PC-3 (cell line): ENCODE measurements around the gene BAIAP2L2. TPM values are rescaled to one million over a fixed set of nuclear protein-coding genes. Genes with fewer than 3 reads are reported as not detected.

Experiments
- ATAC-seq: fragments of 200-7000 bp; cut with Tn5 transposase; 2 replicates; pipeline ENCODE4 v1.9.1; 2020; ENCODE audit warnings: mild to moderate bottlenecking, moderate library complexity
- BruUV-seq: library from RNA; stranded (reverse); fragments of 400-500 nt; replicated peaks from 2 replicates; lab custom pipeline; 2021; lab: Mats Ljungman, UMichigan
- CTCF ChIA-PET: fragments of 300-600 bp; sonication (Branson Sonifier 250); formaldehyde crosslinking; loops from one replicate; lab custom pipeline; 2022; ENCODE audit warnings: antibody characterized with exemption; lab: Charles Lee
- POLR2A ChIA-PET: fragments of 300-600 bp; sonication (Branson Sonifier 250); formaldehyde crosslinking; loops from one replicate; lab custom pipeline; 2022; ENCODE audit warnings: antibody characterized with exemption; ENCODE audit not compliant: unreplicated experiment; lab: Charles Lee
- DNase-seq: peaks from one replicate; pipeline ENCODE4 v3.0.0-alpha.2; 2015
- H2AFZ ChIP-seq: fragments of 300-600 bp; sonication (generic); 2 replicates; pipeline ENCODE4 v1.6.0; 2016; ENCODE audit warnings: antibody characterized with exemption, low read length
- H3F3A ChIP-seq: fragments of 300-600 bp; sonication (generic); one replicate; pipeline ENCODE4 v1.6.0; 2017; ENCODE audit warnings: antibody characterized with exemption, low read length, control low read depth, mild to moderate bottlenecking; ENCODE audit not compliant: unreplicated experiment
- H3K27ac ChIP-seq: fragments of 300-600 bp; sonication (generic); 2 replicates; pipeline ENCODE4 v1.5.1; 2016; ENCODE audit warnings: mild to moderate bottlenecking, low read length
- H3K27me3 ChIP-seq: fragments of 300-600 bp; sonication (generic); 2 replicates; pipeline ENCODE4 v1.6.1; 2016; ENCODE audit warnings: low read length, mixed read lengths
- H3K36me3 ChIP-seq: fragments of 300-600 bp; sonication (generic); 2 replicates; pipeline ENCODE4 v1.6.1; 2016; ENCODE audit warnings: low read depth, mixed run types, low read length, mixed read lengths
- H3K4me1 ChIP-seq: fragments of 300-600 bp; sonication (generic); 2 replicates; pipeline ENCODE4 v1.5.1; 2016; ENCODE audit warnings: low read length; ENCODE audit not compliant: insufficient read depth
- H3K4me2 ChIP-seq: fragments of 300-600 bp; sonication (generic); 2 replicates; pipeline ENCODE4 v1.6.0; 2016; ENCODE audit warnings: low read length
- H3K4me3 ChIP-seq: fragments of 300-600 bp; sonication (generic); 2 replicates; pipeline ENCODE4 v1.5.1; 2016; ENCODE audit warnings: mild to moderate bottlenecking, low read length, mixed read lengths
- H3K79me2 ChIP-seq: fragments of 300-600 bp; sonication (generic); 2 replicates; pipeline ENCODE4 v1.6.1; 2017; ENCODE audit warnings: low read length, mixed read lengths
- H3K9ac ChIP-seq: fragments of 300-600 bp; sonication (generic); 2 replicates; pipeline ENCODE4 v1.6.0; 2016; ENCODE audit warnings: mild to moderate bottlenecking, low read length
- H3K9me2 ChIP-seq: fragments of 300-600 bp; sonication (generic); replicated peaks from 2 replicates; pipeline ENCODE4 v1.6.1; 2016; ENCODE audit warnings: mixed run types, low read length, mixed read lengths
- H3K9me3 ChIP-seq: fragments of 300-600 bp; sonication (generic); 2 replicates; pipeline ENCODE4 v1.6.1; 2016; ENCODE audit warnings: low read length, mixed read lengths
- H4K20me1 ChIP-seq: fragments of 300-600 bp; sonication (generic); 2 replicates; pipeline ENCODE4 v1.6.1; 2016; ENCODE audit warnings: low read length, mixed read lengths
- EZH2 ChIP-seq: fragments of 300-600 bp; sonication (generic); IDR thresholded peaks from one replicate; pipeline ENCODE4 v1.6.1; 2017; ENCODE audit warnings: antibody characterized with exemption, mild to moderate bottlenecking, low read length; ENCODE audit not compliant: unreplicated experiment
- EZH2phosphoT487 ChIP-seq: fragments of 300-600 bp; sonication (generic); IDR thresholded peaks from 2 replicates; pipeline ENCODE4 v1.6.1; 2018; ENCODE audit warnings: mild to moderate bottlenecking, antibody characterized with exemption, low read length, borderline replicate concordance
- intact Hi-C: fragments of 100-400 bp; cut with micrococcal nuclease; formaldehyde crosslinking; loops from 2 replicates; pipeline ENCODE4 v1.9.0; 2023
- total RNA-seq: library from RNA; depleted of rRNA; stranded (reverse); fragments of >200 nt; gene quantifications from 2 replicates; pipeline ENCODE4 v1.2.3, GENCODE V29; 2014
- TF ChIP-seq, protein P1 (sequence below): fragments of 300-600 bp; sonication (generic); conservative IDR thresholded peaks from 2 replicates; pipeline ENCODE4 v1.5.1; 2017; ENCODE audit warnings: antibody characterized with exemption, low read depth, mild to moderate bottlenecking, low read length

Gene BAIAP2L2
- total RNA-seq, 1 experiment from 2014 or later: 0.80 TPM

DNA sequence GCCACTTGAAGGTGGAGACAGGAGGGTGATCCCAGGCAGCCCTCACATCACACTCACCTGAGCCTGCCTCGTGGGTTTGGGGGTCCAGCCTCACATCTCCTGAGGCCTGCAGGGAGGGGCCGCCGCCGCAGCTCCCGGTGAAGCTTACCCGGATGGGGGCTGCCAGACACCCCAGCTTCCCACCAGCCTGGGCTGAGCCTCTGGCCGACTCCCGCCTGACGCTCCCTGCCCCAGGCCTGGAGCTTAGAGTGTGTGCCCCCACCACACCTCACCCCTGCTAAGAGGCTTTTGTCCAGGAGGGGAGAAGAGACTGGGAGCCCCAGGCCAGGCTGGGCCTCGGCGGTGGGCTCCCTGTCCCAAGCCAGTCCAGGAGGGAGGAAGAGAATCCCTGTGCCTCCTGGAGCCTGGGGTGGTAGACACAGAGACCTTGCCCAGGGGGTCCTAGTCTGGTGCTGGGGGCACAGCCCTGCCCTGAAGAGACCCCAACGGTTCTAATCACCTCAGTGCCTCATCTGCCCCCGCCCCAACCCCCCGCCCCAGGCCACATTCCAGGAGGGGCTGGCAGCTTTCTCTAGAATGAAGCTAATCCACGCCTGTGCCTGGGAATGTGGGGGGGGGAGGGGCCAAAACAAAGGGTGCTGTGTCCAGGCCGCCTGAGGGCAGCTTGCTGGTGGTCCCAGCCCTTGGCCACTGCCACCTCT, 26.4 kb downstream of the BAIAP2L2 start, which contains the start of gene SLC16A8:
Gene SLC16A8, minus strand, starts transcription at position 254 of the 701 bp plus-strand sequence. CDS start 1,311 bp downstream, outside the sequence.
- ATAC-seq (no peak), DNase-seq (no peak)
- Histone ChIP-seq H3K79me2 (no peaks in the 10 kb centered on the region), H3K9me3 (no peaks in the 10 kb centered on the region), H3K36me3 (no peaks in the 10 kb centered on the region), H3K27ac (no peak within 1 kb of the TSS), H3K9me2 (no peaks in the 10 kb centered on the region), H3K27me3 (no peaks in the 10 kb centered on the region), H2AFZ (no peak within 1 kb of the TSS), H3K4me3 (no peak within 1 kb of the TSS), H3K4me1 (no peaks in the 10 kb centered on the region), H3K9ac (no peak within 1 kb of the TSS), H3F3A (no peaks in the 10 kb centered on the region), H4K20me1 (no peaks in the 10 kb centered on the region), H3K4me2 (no peak within 1 kb of the TSS)
- CTCF ChIA-PET: no interaction called here
- POLR2A ChIA-PET: no interaction called here
- intact Hi-C loops: no loop called here
- BruUV-seq: no TSS peak
- TF ChIP-seq EZH2 (no peak), EZH2phosphoT487 (no peak)
- TF ChIP-seq, protein P1, sequence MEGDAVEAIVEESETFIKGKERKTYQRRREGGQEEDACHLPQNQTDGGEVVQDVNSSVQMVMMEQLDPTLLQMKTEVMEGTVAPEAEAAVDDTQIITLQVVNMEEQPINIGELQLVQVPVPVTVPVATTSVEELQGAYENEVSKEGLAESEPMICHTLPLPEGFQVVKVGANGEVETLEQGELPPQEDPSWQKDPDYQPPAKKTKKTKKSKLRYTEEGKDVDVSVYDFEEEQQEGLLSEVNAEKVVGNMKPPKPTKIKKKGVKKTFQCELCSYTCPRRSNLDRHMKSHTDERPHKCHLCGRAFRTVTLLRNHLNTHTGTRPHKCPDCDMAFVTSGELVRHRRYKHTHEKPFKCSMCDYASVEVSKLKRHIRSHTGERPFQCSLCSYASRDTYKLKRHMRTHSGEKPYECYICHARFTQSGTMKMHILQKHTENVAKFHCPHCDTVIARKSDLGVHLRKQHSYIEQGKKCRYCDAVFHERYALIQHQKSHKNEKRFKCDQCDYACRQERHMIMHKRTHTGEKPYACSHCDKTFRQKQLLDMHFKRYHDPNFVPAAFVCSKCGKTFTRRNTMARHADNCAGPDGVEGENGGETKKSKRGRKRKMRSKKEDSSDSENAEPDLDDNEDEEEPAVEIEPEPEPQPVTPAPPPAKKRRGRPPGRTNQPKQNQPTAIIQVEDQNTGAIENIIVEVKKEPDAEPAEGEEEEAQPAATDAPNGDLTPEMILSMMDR: no peak

DNA sequence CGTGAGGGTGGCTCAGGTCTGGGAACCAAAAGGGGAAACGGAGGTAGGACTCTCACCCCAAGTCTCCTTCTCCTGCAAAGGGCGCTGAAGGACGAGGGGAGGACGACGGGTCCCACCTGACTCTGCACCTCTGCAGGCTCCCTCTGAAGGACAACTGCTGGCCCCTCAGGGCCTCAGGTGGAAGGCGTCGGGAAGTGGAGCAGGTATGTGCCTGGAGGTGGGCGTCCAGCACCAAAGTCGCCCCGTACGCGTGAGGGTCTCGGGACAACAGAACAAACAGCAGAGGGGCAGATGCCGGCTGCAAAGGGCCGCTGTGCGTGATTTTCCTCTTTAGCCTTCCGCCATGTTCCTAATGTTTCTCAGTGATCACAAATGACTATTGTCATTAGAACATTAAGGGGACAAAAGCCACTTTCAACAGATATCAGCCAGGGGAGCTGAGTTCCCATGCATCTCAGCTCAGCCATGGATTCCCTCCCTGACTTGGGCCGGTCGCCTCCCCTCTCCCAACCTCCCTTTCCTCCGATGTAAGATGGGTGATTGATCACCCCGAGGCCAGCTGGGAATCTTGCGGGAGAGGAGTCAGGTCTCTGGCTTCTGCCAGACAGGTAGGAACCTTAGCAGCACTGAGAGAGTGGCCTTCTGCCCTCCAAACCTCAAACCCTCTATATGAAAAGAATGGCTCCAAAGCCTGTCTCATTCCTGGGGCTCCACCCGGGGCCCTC, 27.3 kb downstream of the BAIAP2L2 start:
- no peaks in the 10 kb centered on the region for H3K9me2 ChIP-seq
- no peaks in the 10 kb centered on the region for H3K27me3 ChIP-seq
- no TSS peak for BruUV-seq
- DNase-seq (no peak), ATAC-seq (no peak)
- H3K4me2 ChIP-seq: no peak overlapping the region
- H3K79me2 ChIP-seq: no peaks in the 10 kb centered on the region
- no peak overlapping the region for H3K4me3 ChIP-seq
- TF ChIP-seq, protein P1: no peak
- TF ChIP-seq EZH2: no peak
- TF ChIP-seq EZH2phosphoT487: no peak
- no peak overlapping the region for H3K9ac ChIP-seq
- H2AFZ ChIP-seq: no peak overlapping the region
- intact Hi-C loops: no loop called here
- no peaks in the 10 kb centered on the region for H3K9me3 ChIP-seq
- H4K20me1 ChIP-seq: no peaks in the 10 kb centered on the region
- no peak overlapping the region for H3K27ac ChIP-seq
- no peaks in the 10 kb centered on the region for H3K36me3 ChIP-seq
- no peaks in the 10 kb centered on the region for H3F3A ChIP-seq
- ChIA-PET POLR2A (no interaction called here), CTCF (no interaction called here)
- no peaks in the 10 kb centered on the region for H3K4me1 ChIP-seq
